Gastrocnemius medialis (tissue), 4 donors: ENCODE data around the gene LRRC23. TPM values are rescaled to one million over a fixed set of nuclear protein-coding genes. Genes with fewer than 3 reads are reported as not detected.
A peak's percentile ranks its signal among the peaks of the same experiment; 100 is the strongest.

Experiments
- ATAC-seq, 2 donors: fragments of 150-250 bp; one replicate each; pipeline ENCODE4 v1.9.1; 2016
- DNase-seq, 2 donors: peaks; one replicate each; pipeline ENCODE4 v3.0.0-alpha.2; 2019
- H3K27ac ChIP-seq, 4 donors: fragments of 200-600 bp; sonication (generic); 1 replicate in 1 of 4; 2 replicates in 3 of 4; pipeline ENCODE4 v1.5.1; 2016 to 2018; ENCODE audit warnings: mild to moderate bottlenecking in 2 of 4, moderate library complexity in 1 of 4
- H3K27me3 ChIP-seq, 3 donors: fragments of 200-600 bp; sonication (generic) in 2 of 3; 1 replicate in 1 of 3; 2 replicates in 2 of 3; pipeline versions ENCODE4 v1.5.1 to v1.6.0; 2016 to 2019; ENCODE audit warnings: mild to moderate bottlenecking in 1 of 3, moderate library complexity in 1 of 3
- H3K36me3 ChIP-seq, 2 donors: fragments of 200-600 bp; sonication (generic) in 1 of 2; one replicate each; pipeline ENCODE4 v1.5.1; 2017 to 2018
- H3K4me1 ChIP-seq, 2 donors: fragments of 200-600 bp; sonication (generic) in 1 of 2; one replicate each; pipeline ENCODE4 v1.5.1; 2016 to 2017; ENCODE audit warnings: mild to moderate bottlenecking in 2 of 2
- H3K4me3 ChIP-seq, 4 donors: fragments of 200-600 bp; sonication (generic) in 3 of 4; 1 replicate in 1 of 4; 2 replicates in 3 of 4; pipeline ENCODE4 v1.5.1; 2016 to 2019; ENCODE audit warnings: mild to moderate bottlenecking in 2 of 4
- H3K9me3 ChIP-seq, 3 donors: fragments of 200-600 bp; sonication (generic) in 2 of 3; 1 replicate in 1 of 3; 2 replicates in 2 of 3; pipeline ENCODE4 v1.5.1; 2016 to 2019
- CTCF ChIP-seq, 5 experiments: fragments of 450-650 bp in 3 of 5; fragments of 200-600 bp in 2 of 5; sonication (generic) in 2 of 5; IDR thresholded peaks in 4 of 5; conservative IDR thresholded peaks in 1 of 5; 1 replicate in 4 of 5; 2 replicates in 1 of 5; pipeline ENCODE4 v1.5.1; 2016 to 2019; ENCODE audit warnings: antibody characterized with exemption in 5 of 5, mild to moderate bottlenecking in 3 of 5, moderate library complexity in 3 of 5
- POLR2A ChIP-seq, 2 donors: fragments of 450-650 bp; IDR thresholded peaks; one replicate each; pipeline ENCODE4 v1.6.1; 2017; ENCODE audit warnings: antibody characterized with exemption in 2 of 2, mild to moderate bottlenecking in 2 of 2, moderate library complexity in 2 of 2
- in situ Hi-C, 4 donors: fragments of 200-750 bp; cut with MboI; loops; one replicate each; pipeline versions ENCODE4 v1.15.0 to v1.8.0; 2017; ENCODE audit warnings: low sequenced_read_pairs in 4 of 4
- intact Hi-C: fragments of 100-400 bp; cut with DNase I; formaldehyde crosslinking; loops from one replicate; pipeline ENCODE4 v1.15.1; 2023; ENCODE audit warnings: low total_unique reads
- total RNA-seq, 4 donors: library from RNA; depleted of rRNA; stranded (reverse); fragments of >200 nt; gene quantifications; one replicate each; pipeline versions ENCODE4 v1.1.0 to v1.2.3, GENCODE V29; 2016

The LRRC23 gene
- total RNA-seq, 4 donors from 2014 or later, result 6.5 to 14.0 (median 11.0) TPM

- no peak for ATAC-seq
- Histone ChIP-seq H3K36me3 (no peaks in the 10 kb centered on the region), H3K27me3 (no peaks in the 10 kb centered on the region), H3K4me1 (peaks cover 0 to 3% of the 10 kb centered on the region in 2 donors), H3K9me3 (no peaks in the 10 kb centered on the region), H3K4me3 (no peak overlapping the region), H3K27ac (no peak overlapping the region)
- intact Hi-C loops, result no loop called here
- no peak for DNase-seq
- in situ Hi-C loops, result no loop called here
- TF ChIP-seq POLR2A (IDR thresholded peaks at IDR 0.05) (no peak), CTCF (IDR thresholded peaks at IDR 0.05 in 4 of 5, conservative IDR thresholded peaks at IDR 0.05 in 1 of 5) (no peak)
Measured at GRCh38 chr12:6955108-6956020, 50.7 kb downstream of the LRRC23 start.

- Histone ChIP-seq H3K27ac (no peak overlapping the region), H3K27me3 (no peaks in the 10 kb centered on the region), H3K36me3 (no peaks in the 10 kb centered on the region), H3K4me3 (no peak overlapping the region), H3K4me1 (peaks cover 4 to 11% of the 10 kb centered on the region in 2 donors), H3K9me3 (no peaks in the 10 kb centered on the region)
- in situ Hi-C loops, result no loop called here
- TF ChIP-seq POLR2A (IDR thresholded peaks at IDR 0.05) (no peak), CTCF (IDR thresholded peaks at IDR 0.05 in 4 of 5, conservative IDR thresholded peaks at IDR 0.05 in 1 of 5) (no peak)
- ATAC-seq (no peak), DNase-seq (peak in 1 of 2 donors; percentile 16)
- intact Hi-C loops, result no loop called here
Measured at GRCh38 chr12:6956021-6956727, 51.6 kb downstream of the LRRC23 start.

- Histone ChIP-seq H3K9me3 (no peaks in the 10 kb centered on the region), H3K27ac (no peak overlapping the region), H3K4me1 (peaks cover 13 to 17% of the 10 kb centered on the region in 2 donors), H3K27me3 (no peaks in the 10 kb centered on the region), H3K4me3 (no peak overlapping the region), H3K36me3 (no peaks in the 10 kb centered on the region)
- no peak for TF ChIP-seq POLR2A (IDR thresholded peaks at IDR 0.05)
- no peak for TF ChIP-seq CTCF (IDR thresholded peaks at IDR 0.05 in 4 of 5, conservative IDR thresholded peaks at IDR 0.05 in 1 of 5)
- no peak for ATAC-seq
- DNase-seq, result no peak
- intact Hi-C loops (no loop called here), in situ Hi-C loops (no loop called here)
Measured at GRCh38 chr12:6957151-6957701, 52.6 kb downstream of the LRRC23 start.

- H3K4me3 ChIP-seq, result no peak overlapping the region
- no peak for ATAC-seq
- in situ Hi-C loops (no loop called here), intact Hi-C loops (no loop called here)
- peak overlapping the region in 3 of 4 donors; percentile 69 to 70 (median 70) for H3K27ac ChIP-seq
- no peak for TF ChIP-seq POLR2A (IDR thresholded peaks at IDR 0.05)
- TF ChIP-seq CTCF (IDR thresholded peaks at IDR 0.05 in 4 of 5, conservative IDR thresholded peaks at IDR 0.05 in 1 of 5), result no peak
- no peaks in the 10 kb centered on the region for H3K27me3 ChIP-seq
- H3K9me3 ChIP-seq, result no peaks in the 10 kb centered on the region
- H3K36me3 ChIP-seq, result no peaks in the 10 kb centered on the region
- peaks cover 13 to 19% of the 10 kb centered on the region in 2 donors for H3K4me1 ChIP-seq
- no peak for DNase-seq
Measured at GRCh38 chr12:6957741-6958608, 53.4 kb downstream of the LRRC23 start.
